GM12874 (cell line): ENCODE results near the gene NCF4.

Source experiments
- TF ChIP-seq, protein P1 (sequence below): IDR thresholded peaks from 2 replicates; pipeline ENCODE4 v1.5.1; 2011; ENCODE audit warnings: low read depth, mild to moderate bottlenecking, control low read depth, low read length, moderate library complexity; ENCODE audit not compliant: insufficient read depth

The NCF4 gene

DNA sequence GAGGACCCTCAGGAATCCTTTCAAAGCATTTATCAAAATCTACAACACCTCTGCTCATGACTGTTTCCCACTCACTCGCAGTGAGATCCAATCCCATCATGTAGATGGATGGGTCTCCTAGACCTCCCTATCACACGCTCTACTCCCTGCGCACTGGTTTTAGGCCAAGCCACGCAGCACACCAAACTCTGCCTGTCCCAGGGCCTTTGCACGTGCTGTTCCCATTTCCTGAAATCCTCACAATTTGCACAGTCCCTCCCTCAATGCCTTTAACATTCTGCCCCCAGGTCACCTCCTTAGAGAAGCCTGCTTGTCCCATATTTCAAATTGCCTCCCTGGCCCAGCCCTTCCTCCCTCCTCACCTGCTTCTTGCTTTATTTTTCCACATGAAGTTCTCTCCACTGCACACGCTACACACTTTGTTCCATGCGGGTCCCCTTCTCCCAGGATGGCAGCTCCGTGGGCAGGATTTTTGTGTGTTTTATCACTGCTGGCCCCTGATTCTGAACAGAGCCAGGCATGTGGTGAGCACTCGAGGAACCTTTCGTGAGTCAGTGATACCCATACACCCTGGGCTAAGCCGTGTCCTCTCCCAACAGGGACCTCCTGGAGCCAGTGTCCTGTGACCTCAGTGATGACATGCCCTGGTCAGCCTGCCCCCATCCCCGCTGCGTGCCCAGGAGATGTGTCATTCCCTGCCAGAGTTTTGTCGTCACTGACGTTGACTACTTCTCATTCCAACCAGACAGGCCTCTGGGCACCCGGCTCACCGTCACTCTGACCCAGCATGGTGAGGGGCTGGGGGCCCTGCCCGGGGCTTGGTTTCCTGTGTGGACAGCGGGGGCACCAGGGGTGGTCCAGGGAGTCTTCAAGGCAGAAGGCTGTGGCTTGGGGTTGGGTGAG is 64.8 kb downstream of the NCF4 start:
- TF ChIP-seq, protein P1, sequence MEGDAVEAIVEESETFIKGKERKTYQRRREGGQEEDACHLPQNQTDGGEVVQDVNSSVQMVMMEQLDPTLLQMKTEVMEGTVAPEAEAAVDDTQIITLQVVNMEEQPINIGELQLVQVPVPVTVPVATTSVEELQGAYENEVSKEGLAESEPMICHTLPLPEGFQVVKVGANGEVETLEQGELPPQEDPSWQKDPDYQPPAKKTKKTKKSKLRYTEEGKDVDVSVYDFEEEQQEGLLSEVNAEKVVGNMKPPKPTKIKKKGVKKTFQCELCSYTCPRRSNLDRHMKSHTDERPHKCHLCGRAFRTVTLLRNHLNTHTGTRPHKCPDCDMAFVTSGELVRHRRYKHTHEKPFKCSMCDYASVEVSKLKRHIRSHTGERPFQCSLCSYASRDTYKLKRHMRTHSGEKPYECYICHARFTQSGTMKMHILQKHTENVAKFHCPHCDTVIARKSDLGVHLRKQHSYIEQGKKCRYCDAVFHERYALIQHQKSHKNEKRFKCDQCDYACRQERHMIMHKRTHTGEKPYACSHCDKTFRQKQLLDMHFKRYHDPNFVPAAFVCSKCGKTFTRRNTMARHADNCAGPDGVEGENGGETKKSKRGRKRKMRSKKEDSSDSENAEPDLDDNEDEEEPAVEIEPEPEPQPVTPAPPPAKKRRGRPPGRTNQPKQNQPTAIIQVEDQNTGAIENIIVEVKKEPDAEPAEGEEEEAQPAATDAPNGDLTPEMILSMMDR: no peak

- TF ChIP-seq, protein P1: no peak
These were observed 65.5 kb downstream of the NCF4 start for GRCh38 chr22:36926309-36926708.

GRCh38 chr22:36926721-36927435 is 66.1 kb downstream of the NCF4 start:
- TF ChIP-seq, protein P1: no peak
